Aorta (tissue), 5 donors: ENCODE measurements around the gene QSOX2. TPM values are rescaled to one million over a fixed set of nuclear protein-coding genes. Genes with fewer than 3 reads are reported as not detected.

ENCODE experiments used
- ATAC-seq: fragments of 200-7000 bp; cut with Tn5 transposase; one replicate; pipeline ENCODE4 v1.9.1; 2022; ENCODE audit warnings: moderate library complexity; ENCODE audit not compliant: low FRiP score
- DNase-seq, 2 donors: peaks; one replicate each; pipeline ENCODE4 v3.0.0-alpha.2; 2020
- H3K27ac ChIP-seq, 2 donors: one replicate each; pipeline ENCODE4 v1.5.1; 2013; ENCODE audit warnings: low read length in 2 of 2, mild to moderate bottlenecking in 2 of 2, moderate library complexity in 2 of 2, control low read depth in 1 of 2, inconsistent platforms in 1 of 2, low read depth in 1 of 2
- H3K27me3 ChIP-seq, 2 donors: one replicate each; pipeline ENCODE4 v1.6.1; 2013; ENCODE audit warnings: control low read depth in 1 of 2, low read length in 1 of 2, mild to moderate bottlenecking in 1 of 2, moderate library complexity in 1 of 2; ENCODE audit not compliant: insufficient read depth in 2 of 2, control insufficient read depth in 1 of 2
- H3K36me3 ChIP-seq, 2 donors: one replicate each; pipeline ENCODE4 v1.6.1; 2013; ENCODE audit warnings: control low read depth in 1 of 2, low read length in 1 of 2, mild to moderate bottlenecking in 1 of 2; ENCODE audit not compliant: insufficient read depth in 2 of 2, control insufficient read depth in 1 of 2
- H3K4me1 ChIP-seq, 2 donors: one replicate each; pipeline ENCODE4 v1.6.1; 2013; ENCODE audit warnings: low read length in 2 of 2, control low read depth in 1 of 2, mild to moderate bottlenecking in 1 of 2, moderate library complexity in 1 of 2; ENCODE audit not compliant: insufficient read depth in 2 of 2, control insufficient read depth in 1 of 2
- H3K4me3 ChIP-seq, 2 donors: one replicate each; pipeline ENCODE4 v1.5.1; 2013; ENCODE audit warnings: low read length in 2 of 2, control low read depth in 1 of 2, mild to moderate bottlenecking in 1 of 2
- H3K9me3 ChIP-seq: one replicate; pipeline ENCODE4 v1.6.1; 2013; ENCODE audit warnings: mild to moderate bottlenecking, low read length; ENCODE audit not compliant: control insufficient read depth
- WGBS, 2 donors: extraction: QIAGEN DNeasy Blood & Tissue Kit; methylation state at CpG; one replicate each; pipeline ENCODE4 v1.1.7; 2013; 5-methylcytosine and 5-hydroxymethylcytosine counted together
- intact Hi-C, 2 donors: fragments of 100-400 bp; cut with DNase I; formaldehyde crosslinking; loops; one replicate each; pipeline versions ENCODE4 v1.14.2 to v1.15.0; 2022
- polyA plus RNA-seq, 2 donors: library from polyadenylated mRNA; stranded (reverse); fragments of 200-250 nt; gene quantifications; one replicate each; pipeline ENCODE4 v1.2.3, GENCODE V29; 2013
- total RNA-seq, 2 donors: library from RNA; stranded (reverse); fragmentation: NEBNext Ultra II Directional; extraction: Animal tissue kit (Norgen Biotek cat#: 25700); gene quantifications; one replicate each; pipeline ENCODE4 v1.2.1, GENCODE V29; 2021
- donor health status: healthy with polysubstance abuse.
- donor health status: Bipolar disorder and iron deficiency.
- donor health status: DM: no; HTN: no; CAD: no.
- donor health status: DM: no; HTN: no; CAD: no.
- donor health status: DM: yes; HTN: yes; CAD: no.

The QSOX2 gene
- total and polyA plus RNA-seq, 4 donors = 1.0 to 7.9 (median 6.3) TPM

GRCh38 chr9:136201609-136202453 is 43.8 kb downstream of the QSOX2 start:
- no peak for DNase-seq
- no peaks in the 10 kb centered on the region for H3K36me3 ChIP-seq
- 5 to 6% methylated on average over 62 to 85 of the region's 85 CpGs for WGBS, 2 donors
- no peaks in the 10 kb centered on the region for H3K27me3 ChIP-seq
- no peak overlapping the region for H3K4me3 ChIP-seq
- intact Hi-C loops = no loop called here
- H3K27ac ChIP-seq = no peak overlapping the region
- no peaks in the 10 kb centered on the region for H3K4me1 ChIP-seq
- no peaks in the 10 kb centered on the region for H3K9me3 ChIP-seq
- ATAC-seq = no peak

- no peak overlapping the region for H3K27ac ChIP-seq
- intact Hi-C loops = no loop called here
- no peak overlapping the region for H3K4me3 ChIP-seq
- no peak for ATAC-seq
- no peaks in the 10 kb centered on the region for H3K27me3 ChIP-seq
- WGBS, 2 donors = 46 to 55% methylated on average over 13 of the region's 13 CpGs
- H3K9me3 ChIP-seq = no peaks in the 10 kb centered on the region
- no peaks in the 10 kb centered on the region for H3K36me3 ChIP-seq
- no peak for DNase-seq
- no peaks in the 10 kb centered on the region for H3K4me1 ChIP-seq
Observed at GRCh38 chr9:136201174-136201573, 44.4 kb downstream of the QSOX2 start.

GRCh38 chr9:136200424-136200823 is 45.2 kb downstream of the QSOX2 start:
- ATAC-seq (no peak), DNase-seq (no peak)
- H3K27me3 ChIP-seq = no peaks in the 10 kb centered on the region
- no peak overlapping the region for H3K27ac ChIP-seq
- intact Hi-C loops = no loop called here
- H3K36me3 ChIP-seq = no peaks in the 10 kb centered on the region
- no peak overlapping the region for H3K4me3 ChIP-seq
- no peaks in the 10 kb centered on the region for H3K4me1 ChIP-seq
- H3K9me3 ChIP-seq = no peaks in the 10 kb centered on the region
- 40 to 42% methylated on average over 19 of the region's 19 CpGs for WGBS, 2 donors

- Histone ChIP-seq H3K36me3 (no peaks in the 10 kb centered on the region), H3K9me3 (no peaks in the 10 kb centered on the region), H3K4me3 (no peak overlapping the region), H3K27ac (no peak overlapping the region), H3K27me3 (no peaks in the 10 kb centered on the region), H3K4me1 (no peaks in the 10 kb centered on the region)
- DNase-seq = no peak
- no peak for ATAC-seq
- intact Hi-C loops = no loop called here
- WGBS, 2 donors = 6 to 8% methylated on average over 69 to 71 of the region's 71 CpGs
Observed at GRCh38 chr9:136199391-136200288, 46.0 kb downstream of the QSOX2 start.

- 0 to 1% methylated on average over 38 to 62 of the region's 62 CpGs for WGBS, 2 donors
- intact Hi-C loops = no loop called here
- ATAC-seq (no peak), DNase-seq (no peak)
- Histone ChIP-seq H3K27me3 (no peaks in the 10 kb centered on the region), H3K4me1 (no peaks in the 10 kb centered on the region), H3K36me3 (no peaks in the 10 kb centered on the region), H3K4me3 (no peak overlapping the region), H3K9me3 (no peaks in the 10 kb centered on the region), H3K27ac (no peak overlapping the region)
Observed at GRCh38 chr9:136198605-136199083, 47.0 kb downstream of the QSOX2 start.

- H3K27me3 ChIP-seq = no peaks in the 10 kb centered on the region
- intact Hi-C loops = no loop called here
- 9 to 10% methylated on average over 17 to 18 of the region's 18 CpGs for WGBS, 2 donors
Observed at GRCh38 chr9:136197930-136198604, 47.5 kb downstream of the QSOX2 start.

GRCh38 chr9:136197084-136197875 is 48.3 kb downstream of the QSOX2 start:
- Histone ChIP-seq H3K27ac (no peak overlapping the region), H3K9me3 (no peaks in the 10 kb centered on the region), H3K4me3 (no peak overlapping the region), H3K27me3 (no peaks in the 10 kb centered on the region), H3K4me1 (no peaks in the 10 kb centered on the region), H3K36me3 (no peaks in the 10 kb centered on the region)
- ATAC-seq (no peak), DNase-seq (no peak)
- intact Hi-C loops = no loop called here
- WGBS, 2 donors = 11 to 16% methylated on average over 31 to 35 of the region's 35 CpGs

More at GRCh38 chr9:136197930-136198604, 47.5 kb downstream of the QSOX2 start:
- Histone ChIP-seq H3K4me1 (no peaks in the 10 kb centered on the region), H3K27ac (no peak overlapping the region), H3K9me3 (no peaks in the 10 kb centered on the region), H3K4me3 (no peak overlapping the region), H3K36me3 (no peaks in the 10 kb centered on the region)
- ATAC-seq (no peak), DNase-seq (no peak)
